Tibial artery (tissue), 4 donors: ENCODE data around the gene NECTIN1.

ENCODE experiments used
- DNase-seq, 2 donors: peaks; one replicate each; pipeline ENCODE4 v3.0.0-alpha.2; 2019
- H3K27ac ChIP-seq, 2 donors: fragments of 200-600 bp; sonication (generic) in 1 of 2; 1 replicate in 1 of 2; 2 replicates in 1 of 2; pipeline ENCODE4 v1.5.1; 2018 to 2019; ENCODE audit warnings: mild to moderate bottlenecking in 1 of 2
- H3K27me3 ChIP-seq, 2 donors: fragments of 200-600 bp; sonication (generic) in 1 of 2; one replicate each; pipeline versions ENCODE4 v1.5.1 to v1.6.0; 2016 to 2019
- H3K36me3 ChIP-seq, 3 donors: fragments of 200-600 bp; sonication (generic) in 2 of 3; one replicate each; pipeline ENCODE4 v1.5.1; 2016 to 2019; ENCODE audit warnings: mild to moderate bottlenecking in 2 of 3
- H3K4me1 ChIP-seq, 4 donors: fragments of 200-600 bp; sonication (generic) in 2 of 4; 1 replicate in 3 of 4; 2 replicates in 1 of 4; pipeline ENCODE4 v1.5.1; 2016 to 2019
- H3K4me3 ChIP-seq, 2 donors: fragments of 200-600 bp; sonication (generic) in 1 of 2; 1 replicate in 1 of 2; 2 replicates in 1 of 2; pipeline ENCODE4 v1.5.1; 2018 to 2019; ENCODE audit warnings: mild to moderate bottlenecking in 2 of 2
- H3K9me3 ChIP-seq, 3 donors: fragments of 200-600 bp; sonication (generic) in 1 of 3; one replicate each; pipeline ENCODE4 v1.5.1; 2016 to 2019
- CTCF ChIP-seq, 2 experiments: fragments of 200-600 bp in 1 of 2; fragments of 450-650 bp in 1 of 2; IDR thresholded peaks; one replicate each; pipeline ENCODE4 v1.5.1; 2017 to 2019; ENCODE audit warnings: antibody characterized with exemption in 2 of 2, mild to moderate bottlenecking in 1 of 2, moderate library complexity in 1 of 2
- intact Hi-C: fragments of 100-400 bp; cut with DNase I; formaldehyde crosslinking; loops from one replicate; pipeline ENCODE4 v1.15.0; 2023; ENCODE audit warnings: low total_unique reads

NECTIN1 gene

DNA sequence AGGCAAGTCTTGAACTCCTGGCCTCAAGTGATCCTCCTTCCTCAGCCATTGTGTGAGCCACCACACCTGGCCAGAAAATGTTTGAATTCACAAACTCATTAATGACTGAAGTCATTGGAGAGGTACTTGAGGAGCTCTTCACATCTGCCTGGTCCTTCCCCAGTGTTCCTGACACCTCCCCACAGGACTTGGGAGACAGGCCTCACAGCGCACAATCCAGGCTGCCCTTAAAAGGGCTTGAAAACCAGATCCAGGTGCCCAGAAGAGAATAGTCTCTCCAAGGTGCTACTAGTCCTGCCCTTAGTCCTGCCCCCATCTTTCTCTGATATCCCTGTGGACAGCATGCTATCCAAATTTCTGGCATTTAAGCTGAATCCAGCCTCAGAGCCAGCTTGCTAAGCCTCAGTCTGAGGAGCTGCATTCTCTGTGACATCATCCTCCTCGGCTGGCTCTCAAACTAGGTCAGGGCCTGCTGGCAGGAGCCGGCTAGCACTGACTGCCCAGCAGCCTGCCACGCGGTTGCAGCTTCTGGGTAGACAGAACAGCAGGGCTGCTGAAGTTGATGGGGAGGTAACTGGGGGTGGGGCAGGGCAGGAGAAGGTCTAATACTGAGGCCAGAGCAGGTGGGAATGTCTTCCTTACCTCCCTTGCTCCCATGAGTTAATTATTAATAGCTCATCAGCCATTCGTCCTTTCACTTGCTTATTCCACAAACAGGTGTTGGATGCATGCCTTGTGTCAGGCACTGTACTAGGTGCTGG is 35.3 kb upstream of the NECTIN1 start:
- DNase-seq, result peak; percentile 45 to 79
- intact Hi-C loops, result no loop called here
- no peaks in the 10 kb centered on the region for H3K27me3 ChIP-seq
- H3K27ac ChIP-seq, result no peak overlapping the region
- H3K9me3 ChIP-seq, result no peaks in the 10 kb centered on the region
- H3K4me3 ChIP-seq, result no peak overlapping the region
- H3K4me1 ChIP-seq, result peaks cover 0 to 9% (median 4%) of the 10 kb centered on the region in 4 donors
- TF ChIP-seq CTCF (IDR thresholded peaks at IDR 0.05), result no peak
- H3K36me3 ChIP-seq, result no peaks in the 10 kb centered on the region

DNA sequence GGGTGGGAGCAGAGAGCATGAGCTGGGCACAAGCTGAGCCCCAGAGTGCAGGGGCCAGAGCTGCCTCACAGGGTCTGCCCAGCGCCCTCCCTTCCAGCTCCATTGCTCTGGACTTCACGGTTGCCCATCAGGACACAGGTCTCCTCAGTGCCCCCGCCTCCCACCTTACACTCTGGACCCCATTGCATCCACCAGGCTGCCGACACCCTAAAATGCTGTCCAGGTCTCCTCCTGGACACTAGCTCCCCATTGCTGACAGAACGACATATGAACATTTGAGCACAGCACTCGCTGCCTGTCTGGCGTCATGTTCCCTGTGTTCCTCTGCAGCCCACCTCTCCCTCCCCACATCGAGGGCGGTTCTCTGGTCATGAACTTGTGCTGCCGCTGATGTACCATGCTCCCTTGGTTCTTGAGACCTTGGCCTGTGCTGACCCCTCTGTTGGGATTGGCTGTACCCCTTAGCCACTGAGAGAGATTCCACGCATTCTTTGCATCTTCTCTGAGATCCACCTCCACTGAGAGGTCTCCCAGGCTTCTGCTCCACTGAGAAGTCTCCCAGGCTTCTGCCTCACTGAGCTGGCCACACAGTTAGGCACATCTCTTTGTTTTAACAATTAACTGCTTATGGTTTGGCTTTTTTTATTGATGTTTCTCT is 34.2 kb upstream of the NECTIN1 start:
- intact Hi-C loops, result no loop called here
- H3K36me3 ChIP-seq, result no peaks in the 10 kb centered on the region
- H3K4me1 ChIP-seq, result peaks cover 0 to 9% (median 4%) of the 10 kb centered on the region in 4 donors
- H3K4me3 ChIP-seq, result no peak overlapping the region
- H3K27ac ChIP-seq, result no peak overlapping the region
- TF ChIP-seq CTCF (IDR thresholded peaks at IDR 0.05), result no peak
- no peak for DNase-seq
- no peaks in the 10 kb centered on the region for H3K27me3 ChIP-seq
- H3K9me3 ChIP-seq, result no peaks in the 10 kb centered on the region

DNA sequence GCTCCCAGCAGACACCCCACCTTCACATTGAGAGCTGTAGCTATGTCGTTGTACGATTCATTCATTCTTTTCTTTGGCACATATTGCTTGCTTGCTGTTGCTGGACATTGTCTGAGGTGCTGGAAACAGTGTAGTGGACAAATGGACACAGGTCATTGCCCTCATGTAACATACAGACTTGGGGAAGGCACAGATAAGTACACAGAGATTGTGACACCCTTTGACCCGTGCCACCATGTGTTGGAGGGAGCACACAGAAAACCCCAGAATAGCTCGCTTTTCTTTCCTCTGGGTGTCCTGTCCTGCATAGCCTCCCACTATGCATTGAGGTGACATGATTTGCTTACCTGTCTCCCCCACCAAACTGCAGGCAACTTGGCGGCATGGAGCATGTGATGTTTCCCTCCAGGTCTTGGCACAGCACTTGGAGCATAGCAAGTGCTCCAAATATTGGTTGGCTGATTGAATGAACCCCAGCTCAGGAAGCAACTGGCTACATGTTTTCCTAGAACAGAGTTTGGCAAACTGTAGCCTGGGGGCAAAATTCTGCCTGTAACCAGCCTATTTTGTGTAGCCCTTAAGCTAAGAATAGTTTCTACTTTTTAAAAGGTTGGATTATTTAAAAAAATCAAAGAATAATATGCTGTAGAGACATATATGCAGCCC is 30.9 kb upstream of the NECTIN1 start:
- DNase-seq, result no peak
- H3K4me3 ChIP-seq, result no peak overlapping the region
- H3K36me3 ChIP-seq, result no peaks in the 10 kb centered on the region
- H3K9me3 ChIP-seq, result no peaks in the 10 kb centered on the region
- H3K4me1 ChIP-seq, result peaks cover 0 to 9% (median 4%) of the 10 kb centered on the region in 4 donors
- no peaks in the 10 kb centered on the region for H3K27me3 ChIP-seq
- H3K27ac ChIP-seq, result no peak overlapping the region
- TF ChIP-seq CTCF (IDR thresholded peaks at IDR 0.05), result no peak
- intact Hi-C loops, result no loop called here

DNA sequence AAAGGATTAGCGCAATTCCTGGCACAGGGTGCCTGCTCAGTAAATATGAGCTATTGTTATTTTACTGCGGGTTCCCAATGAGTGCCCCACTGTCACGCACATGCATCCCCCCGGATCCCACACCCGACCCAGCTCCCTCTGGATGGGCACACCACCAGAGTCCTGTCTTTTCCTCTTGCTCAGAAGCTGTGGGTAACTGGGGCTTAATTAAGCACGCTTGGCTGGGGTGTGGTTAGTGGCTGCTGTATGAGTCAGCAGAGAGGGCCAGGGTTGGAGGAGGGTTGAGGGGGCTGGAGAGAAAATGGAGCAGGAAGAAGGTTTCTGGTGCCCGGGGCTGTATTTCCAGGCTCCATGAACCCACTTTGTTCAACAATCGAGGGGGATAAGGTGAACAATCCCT is 30.3 kb upstream of the NECTIN1 start:
- Histone ChIP-seq H3K27me3 (no peaks in the 10 kb centered on the region), H3K4me1 (peaks cover 0 to 4% (median 2%) of the 10 kb centered on the region in 4 donors), H3K27ac (no peak overlapping the region), H3K4me3 (no peak overlapping the region), H3K9me3 (no peaks in the 10 kb centered on the region), H3K36me3 (no peaks in the 10 kb centered on the region)
- intact Hi-C loops, result no loop called here
- no peak for TF ChIP-seq CTCF (IDR thresholded peaks at IDR 0.05)
- no peak for DNase-seq

- no peak for TF ChIP-seq CTCF (IDR thresholded peaks at IDR 0.05)
- Histone ChIP-seq H3K36me3 (no peaks in the 10 kb centered on the region), H3K4me1 (peaks cover 0 to 6% (median 4%) of the 10 kb centered on the region in 4 donors), H3K4me3 (no peak overlapping the region), H3K27me3 (no peaks in the 10 kb centered on the region), H3K9me3 (no peaks in the 10 kb centered on the region), H3K27ac (no peak overlapping the region)
- no peak for DNase-seq
- intact Hi-C loops, result no loop called here
Measured at GRCh38 chr11:119758291-119758690, 29.3 kb upstream of the NECTIN1 start.
